PC-9 (cell line): ENCODE measurements around the gene NDUFC1. TPM values are rescaled to one million over a fixed set of nuclear protein-coding genes. Genes with fewer than 3 reads are reported as not detected.

Experiments
- Bru-seq: library from RNA; stranded (reverse); fragments of 400-500 nt; gene quantifications from one replicate; lab custom pipeline; 2021; lab: Mats Ljungman, UMichigan
- BruChase-seq, 2 experiments: library from RNA; stranded (reverse); fragments of 400-500 nt; gene quantifications; one replicate each; lab custom pipeline; 2021; lab: Mats Ljungman, UMichigan
- BruUV-seq: library from RNA; stranded (reverse); fragments of 400-500 nt; replicated peaks from 2 replicates; lab custom pipeline; 2021; lab: Mats Ljungman, UMichigan
- CTCF ChIA-PET: fragments of 300-600 bp; sonication (Branson Sonifier 250); formaldehyde crosslinking; loops from one replicate; lab custom pipeline; 2022; ENCODE audit warnings: antibody characterized with exemption; lab: Charles Lee
- POLR2A ChIA-PET: fragments of 300-600 bp; sonication (Branson Sonifier 250); formaldehyde crosslinking; loops from one replicate; lab custom pipeline; 2022; ENCODE audit warnings: antibody characterized with exemption; ENCODE audit not compliant: unreplicated experiment; lab: Charles Lee
- DNase-seq, 2 experiments: peaks; one replicate each; pipeline versions ENCODE4 v3.0.0 to v3.0.0-alpha.2; 2015 to 2022; ENCODE audit warnings: mixed read lengths in 1 of 2
- H2AFZ ChIP-seq: fragments of 200-600 bp; sonication (generic); 2 replicates; pipeline ENCODE4 v1.8.1; 2017; ENCODE audit warnings: antibody characterized with exemption
- H3F3A ChIP-seq: fragments of 200-600 bp; sonication (generic); 2 replicates; pipeline ENCODE4 v1.8.1; 2017; ENCODE audit warnings: antibody characterized with exemption, mild to moderate bottlenecking, low read depth; ENCODE audit not compliant: insufficient read depth
- H3K27ac ChIP-seq: fragments of 200-600 bp; sonication (generic); 2 replicates; pipeline ENCODE4 v1.6.1; 2016; ENCODE audit warnings: mixed run types
- H3K27me3 ChIP-seq: fragments of 200-600 bp; sonication (generic); 2 replicates; pipeline ENCODE4 v1.6.1; 2016; ENCODE audit warnings: low read depth, mixed run types; ENCODE audit not compliant: insufficient read depth
- H3K36me3 ChIP-seq: fragments of 200-600 bp; sonication (generic); 2 replicates; pipeline ENCODE4 v1.6.1; 2016; ENCODE audit warnings: low read depth, mixed run types
- H3K4me1 ChIP-seq: fragments of 200-600 bp; sonication (generic); replicated peaks from 2 replicates; pipeline ENCODE4 v1.6.1; 2016; ENCODE audit warnings: mixed run types; ENCODE audit not compliant: insufficient read depth
- H3K4me2 ChIP-seq: fragments of 200-600 bp; sonication (generic); 2 replicates; pipeline ENCODE4 v1.6.1; 2017; ENCODE audit warnings: mixed run types
- H3K4me3 ChIP-seq: fragments of 200-600 bp; sonication (generic); 2 replicates; pipeline ENCODE4 v1.6.1; 2016; ENCODE audit warnings: mixed run types
- H3K79me2 ChIP-seq: fragments of 200-600 bp; sonication (generic); 2 replicates; pipeline ENCODE4 v1.6.1; 2017; ENCODE audit warnings: low read depth, mixed run types
- H3K9me2 ChIP-seq: fragments of 200-600 bp; sonication (generic); 2 replicates; pipeline ENCODE4 v1.8.1; 2017; ENCODE audit warnings: mild to moderate bottlenecking; ENCODE audit not compliant: insufficient read depth
- H3K9me3 ChIP-seq: fragments of 200-600 bp; sonication (generic); 2 replicates; pipeline ENCODE4 v1.8.1; 2016; ENCODE audit warnings: low read depth; ENCODE audit not compliant: insufficient read depth
- H4K20me1 ChIP-seq: fragments of 200-600 bp; sonication (generic); 2 replicates; pipeline ENCODE4 v1.8.1; 2017; ENCODE audit not compliant: insufficient read depth
- CTCF ChIP-seq: fragments of 200-600 bp; sonication (generic); conservative IDR thresholded peaks from 2 replicates; pipeline ENCODE4 v1.6.1; 2017; ENCODE audit warnings: mixed run types, antibody characterized with exemption, mild to moderate bottlenecking, moderate library complexity
- EZH2 ChIP-seq: fragments of 200-600 bp; sonication (generic); IDR thresholded peaks from 2 replicates; pipeline ENCODE4 v1.8.0; 2017; ENCODE audit warnings: antibody characterized with exemption, low read depth
- intact Hi-C: fragments of 100-400 bp; cut with micrococcal nuclease; formaldehyde crosslinking; loops from one replicate; pipeline ENCODE4 v1.10.0; 2022; ENCODE audit not compliant: unreplicated experiment
- long read RNA-seq: library from polyadenylated mRNA; stranded (forward); transcript quantifications from one replicate; pipeline ENCODE4 v2.0.0, GENCODE V29; 2022
- total RNA-seq: library from RNA; stranded (reverse); gene quantifications from 2 replicates; pipeline ENCODE4 v1.2.3, GENCODE V29; 2021

NDUFC1 gene
- total RNA-seq (55.9 and 59.3 TPM in 2 replicates), Bru-seq, nascent RNA (percentile 69 among the genes with signal in this experiment), BruChase-seq, experiment 1, labeled RNA remaining after a 2-hour chase (percentile 59 among the genes with signal in this experiment), BruChase-seq, experiment 2, labeled RNA remaining after a 6-hour chase (percentile 67 among the genes with signal in this experiment)
- long read RNA-seq, transcript NDUFC1-210 (5 exons, 725 nt), result major isoform, 30 of 318 reads
- long read RNA-seq, transcript NDUFC1-209 (5 exons, 1,198 nt), result minor isoform, 7 of 318 reads
- long read RNA-seq, partial matches to known transcripts, result 265 of 318 reads
- long read RNA-seq, other reads (novel, unspliced or antisense), result 15 of 318 reads

GRCh38 chr4:139301821-139302611, at the start of gene NDUFC1:
Gene NDUFC1 (minus strand): TSS chr4:139302477. CDS start chr4:139295798, 6,679 bp downstream.
- intact Hi-C loops, result loop anchor here (1.0 to 10.0 kb wide), 4 partner anchors 125 to 353 kb away; partner anchors contain the start of genes ELF2 and NOCT
- Histone ChIP-seq H3K27me3 (no peaks in the 10 kb centered on the region), H3K4me3 (peak within 1 kb of the TSS; percentile 74), H3K27ac (peak within 1 kb of the TSS; percentile 83), H2AFZ (peak within 1 kb of the TSS; percentile 78), H3K36me3 (peaks cover 7% of the 10 kb centered on the region), H3F3A (peaks cover 37% of the 10 kb centered on the region), H3K4me2 (peak within 1 kb of the TSS; percentile 95), H3K79me2 (peaks cover 73% of the 10 kb centered on the region), H3K9me2 (no peaks in the 10 kb centered on the region), H3K9me3 (no peaks in the 10 kb centered on the region), H4K20me1 (peaks cover 43% of the 10 kb centered on the region), H3K4me1 (peaks cover 24% of the 10 kb centered on the region)
- TF ChIP-seq CTCF, result no peak
- no peak for TF ChIP-seq EZH2
- DNase-seq, result peak; percentile 48 to 52
- ChIA-PET POLR2A (interaction anchor here (0.9 kb wide), 1 partner anchor 268 kb away, joined by 3 read pairs; no protein-coding TSS in a partner anchor), CTCF (no interaction called here)
- TSS peak; percentile 38 for BruUV-seq

- H3K4me2 ChIP-seq, result no peak overlapping the region
- H3K4me3 ChIP-seq, result no peak overlapping the region
- no peaks in the 10 kb centered on the region for H3F3A ChIP-seq
- H3K9me2 ChIP-seq, result no peaks in the 10 kb centered on the region
- no peak overlapping the region for H3K27ac ChIP-seq
- peaks cover 39% of the 10 kb centered on the region for H3K79me2 ChIP-seq
- H3K36me3 ChIP-seq, result no peaks in the 10 kb centered on the region
- BruUV-seq, result no TSS peak
- peaks cover 5% of the 10 kb centered on the region for H4K20me1 ChIP-seq
- intact Hi-C loops, result no loop called here
- no peak overlapping the region for H2AFZ ChIP-seq
- no peaks in the 10 kb centered on the region for H3K4me1 ChIP-seq
- TF ChIP-seq EZH2 (no peak), CTCF (no peak)
- H3K9me3 ChIP-seq, result no peaks in the 10 kb centered on the region
- ChIA-PET POLR2A (no interaction called here), CTCF (no interaction called here)
- no peak for DNase-seq
- no peaks in the 10 kb centered on the region for H3K27me3 ChIP-seq
Observed at GRCh38 chr4:139337612-139338011, 35.3 kb upstream of the NDUFC1 start.

DNA sequence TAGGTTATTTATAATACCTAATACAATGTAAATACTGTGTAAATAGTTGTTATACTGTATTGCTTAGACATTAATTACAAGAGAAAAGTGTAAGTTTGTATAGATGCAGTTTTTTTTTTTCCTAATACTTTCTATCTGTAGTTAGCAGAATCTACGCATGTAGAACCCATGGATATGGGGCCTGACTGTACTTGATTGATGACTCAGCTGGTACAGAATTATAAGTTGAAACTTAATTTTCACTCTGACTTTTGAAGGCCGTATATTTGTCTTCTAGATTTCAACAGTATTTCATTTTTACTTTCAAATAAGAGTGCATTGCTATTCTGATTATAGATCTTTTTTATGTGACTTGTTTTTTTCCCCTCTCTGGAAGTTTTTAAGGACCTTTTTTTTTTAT, 30.8 kb upstream of the NDUFC1 start:
- CTCF ChIA-PET, result no interaction called here
- Histone ChIP-seq H2AFZ (no peak overlapping the region), H3K79me2 (peaks cover 77% of the 10 kb centered on the region), H3K27me3 (no peaks in the 10 kb centered on the region), H3K9me2 (no peaks in the 10 kb centered on the region), H3K4me1 (peaks cover 18% of the 10 kb centered on the region; the same call in 1 of the 2 replicates), H3K9me3 (no peaks in the 10 kb centered on the region), H3K4me2 (no peak overlapping the region), H3K27ac (no peak overlapping the region), H3K36me3 (no peaks in the 10 kb centered on the region; the same call in 1 of the 2 replicates), H4K20me1 (peaks cover 26% of the 10 kb centered on the region), H3F3A (no peaks in the 10 kb centered on the region), H3K4me3 (no peak overlapping the region)
- TF ChIP-seq CTCF (no peak), EZH2 (no peak)
- POLR2A ChIA-PET, result interaction anchor here (0.6 kb wide), 1 partner anchor 297 kb away, joined by 8 read pairs; no protein-coding TSS in a partner anchor
- DNase-seq, result no peak
- BruUV-seq, result no TSS peak
- intact Hi-C loops, result no loop called here
